ENCODE data around the gene DUSP3. TPM values are rescaled to one million over a fixed set of nuclear protein-coding genes. Genes with fewer than 3 reads are reported as not detected.

The DUSP3 gene
- total RNA-seq, 2 donors from 2014 or later, result 15.2 to 24.8 TPM

DNA sequence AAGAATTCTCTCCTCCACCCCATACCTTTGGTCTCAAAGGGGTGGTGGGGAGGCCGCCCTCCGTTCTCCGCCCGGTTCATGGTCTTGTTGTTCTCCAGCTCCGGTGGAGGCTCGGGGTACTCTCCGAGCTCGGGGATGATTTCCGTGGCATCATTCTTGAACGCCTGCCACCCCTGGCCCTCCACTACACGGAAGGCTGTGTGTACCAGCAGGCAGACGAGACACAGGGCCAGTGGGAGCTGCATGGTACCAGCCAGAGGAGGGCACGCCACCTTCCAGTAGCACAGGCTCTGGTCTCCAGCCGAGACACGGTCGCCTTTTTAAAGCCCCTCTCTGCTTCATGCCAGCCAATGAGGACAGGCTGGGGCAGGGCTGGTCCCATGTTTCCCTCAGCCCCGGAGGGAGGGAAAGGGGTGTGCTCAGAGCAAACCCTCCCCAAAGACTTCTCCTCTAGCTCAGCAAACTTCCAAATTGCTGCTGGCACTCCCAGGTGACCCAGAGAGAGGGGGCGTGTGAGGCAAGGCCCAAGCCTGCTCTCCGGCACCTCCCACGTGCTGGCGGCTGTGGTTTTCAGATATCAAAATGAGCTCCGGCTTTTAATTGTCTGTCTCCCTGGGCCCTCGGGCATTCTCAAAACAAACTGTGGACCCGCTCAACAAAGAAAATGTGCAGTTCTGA, 20.1 kb downstream of the DUSP3 start, which contains the start of gene SOST:
Gene SOST, minus strand, starts transcription at position 295 of the 678 bp plus-strand sequence. Its CDS starts 50 bp downstream, at position 245.
- H3K9me3 Mint-ChIP-seq, result no peaks in the 10 kb centered on the region
- H3K36me3 Mint-ChIP-seq, result no peaks in the 10 kb centered on the region
- ATAC-seq (no peak), DNase-seq (ENCODE audit: low spot score in 2 of 2) (no peak)
- peak within 1 kb of the TSS in 1 of 2 donors; percentile 22 for H3K27ac Mint-ChIP-seq

DNA sequence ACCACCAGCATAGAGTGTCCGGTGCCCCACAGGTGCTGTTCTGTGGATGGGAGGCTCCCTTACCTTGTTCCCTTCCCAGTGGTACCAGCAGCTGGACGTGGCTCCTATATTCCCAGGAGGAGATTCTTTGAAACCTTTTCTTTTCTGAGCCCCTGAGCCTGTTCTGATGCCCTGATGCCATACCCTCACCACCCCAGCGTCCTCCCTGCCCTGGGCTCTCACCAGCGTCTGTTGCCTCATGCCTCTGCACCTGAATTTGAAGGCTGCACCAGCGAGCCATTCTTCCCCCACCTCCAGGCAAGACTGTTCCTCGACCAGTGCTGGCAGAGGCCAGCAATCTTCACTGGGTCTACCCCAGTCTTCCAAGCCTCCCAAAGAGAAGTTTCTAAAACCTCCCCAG, 20.7 kb downstream of the DUSP3 start:
- no peak for DNase-seq (ENCODE audit: low spot score in 2 of 2)
- H3K27ac Mint-ChIP-seq, result no peak overlapping the region
- no peaks in the 10 kb centered on the region for H3K9me3 Mint-ChIP-seq
- ATAC-seq, result no peak
- H3K36me3 Mint-ChIP-seq, result no peaks in the 10 kb centered on the region

DNA sequence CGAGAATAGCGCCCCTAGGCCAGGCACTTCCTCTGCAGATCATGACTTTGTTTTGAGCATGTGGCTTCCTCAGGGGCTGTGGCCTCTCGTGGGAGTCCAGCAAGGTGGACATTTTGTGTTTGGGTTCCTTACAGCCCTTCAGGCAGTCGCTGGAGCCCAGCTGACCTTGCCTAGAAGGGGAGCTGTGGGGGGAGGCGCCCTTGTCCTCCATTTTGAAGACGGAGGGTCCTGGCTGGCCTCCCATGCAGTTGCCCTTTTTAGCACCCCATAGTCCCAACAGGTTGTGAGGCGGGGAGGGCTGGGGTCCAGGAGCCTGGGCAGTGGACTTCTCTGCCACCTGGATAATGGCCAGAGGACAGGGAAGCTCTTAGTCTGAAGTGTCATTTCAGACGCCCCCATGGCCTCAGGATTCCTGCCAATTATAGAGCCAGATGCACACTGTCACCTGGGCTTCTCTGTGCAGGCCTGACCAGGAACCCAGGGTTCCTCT, 21.6 kb downstream of the DUSP3 start:
- Mint-ChIP-seq H3K36me3 (no peaks in the 10 kb centered on the region), H3K27ac (no peak overlapping the region), H3K9me3 (no peaks in the 10 kb centered on the region)
- ATAC-seq (no peak), DNase-seq (ENCODE audit: low spot score in 2 of 2) (no peak)

DNA sequence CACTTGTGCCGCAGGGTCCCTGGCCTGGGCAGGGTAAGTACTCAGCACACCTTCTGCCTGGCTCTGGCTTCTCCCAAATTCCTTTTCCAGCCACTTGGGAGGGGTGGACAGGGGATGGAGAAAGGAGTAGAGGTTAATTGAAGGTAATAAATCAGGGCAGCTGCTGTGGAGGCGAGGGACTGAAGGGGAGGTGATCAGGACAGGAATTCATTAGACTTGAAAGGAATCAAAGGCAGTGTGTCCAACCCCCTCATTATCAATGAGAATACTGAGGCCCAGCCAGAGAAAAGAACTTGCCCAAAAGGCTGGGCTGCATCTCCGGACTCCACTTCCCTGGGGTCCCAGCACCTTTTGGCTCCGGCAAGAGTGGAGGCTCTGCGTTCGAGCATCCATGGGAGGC, 22.6 kb downstream of the DUSP3 start:
- Mint-ChIP-seq H3K9me3 (no peaks in the 10 kb centered on the region), H3K27ac (no peak overlapping the region), H3K36me3 (no peaks in the 10 kb centered on the region)
- ATAC-seq (no peak), DNase-seq (ENCODE audit: low spot score in 2 of 2) (no peak)

DNA sequence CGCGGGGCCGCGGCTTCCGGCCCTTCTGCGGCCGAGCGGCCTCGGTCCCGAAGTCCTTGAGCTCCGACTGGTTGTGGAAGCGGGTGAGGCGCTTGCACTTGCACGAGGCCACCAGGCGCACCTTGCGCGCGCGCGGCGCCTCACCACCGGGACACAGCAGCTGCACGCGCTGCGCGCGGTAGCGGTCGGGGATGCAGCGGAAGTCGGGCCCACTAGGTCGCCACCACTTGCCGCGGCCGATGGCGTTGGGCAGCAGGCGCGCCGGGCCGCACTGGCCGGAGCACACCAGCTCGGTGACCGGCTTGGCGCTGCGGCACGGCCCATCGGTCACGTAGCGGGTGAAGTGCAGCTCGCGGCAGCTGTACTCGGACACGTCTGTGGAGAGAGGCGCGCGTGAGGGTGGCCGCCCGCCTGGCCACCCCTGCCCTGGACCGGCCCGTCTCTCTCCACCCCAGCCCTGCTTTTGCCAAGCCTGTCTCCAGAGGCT, 23.3 kb downstream of the DUSP3 start:
- H3K36me3 Mint-ChIP-seq, result no peaks in the 10 kb centered on the region
- DNase-seq (ENCODE audit: low spot score in 2 of 2) (peak in 1 of 2 donors; percentile 45), ATAC-seq (peak in 1 of 2 donors; percentile 51)
- no peaks in the 10 kb centered on the region for H3K9me3 Mint-ChIP-seq
- H3K27ac Mint-ChIP-seq, result no peak overlapping the region

DNA sequence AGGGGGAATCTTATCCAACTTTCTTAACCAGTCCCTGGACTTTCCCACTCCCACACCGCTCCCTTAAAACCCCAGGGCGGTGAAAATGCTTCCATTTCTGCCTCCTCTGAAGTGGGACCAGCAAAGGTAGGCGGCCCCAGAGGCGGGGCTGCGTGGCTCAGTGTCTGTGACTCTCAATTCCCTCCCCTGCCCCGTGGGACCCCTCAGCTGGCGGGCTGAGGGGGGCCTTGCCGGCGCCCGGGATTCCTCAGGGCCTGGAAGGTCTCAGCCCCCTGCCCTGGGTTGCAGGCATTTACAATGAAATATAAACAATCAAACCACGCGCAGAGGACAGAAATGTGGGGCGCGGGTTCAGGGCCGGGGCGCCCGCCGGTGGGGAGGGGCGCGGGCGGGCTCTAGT, 23.8 kb downstream of the DUSP3 start:
- H3K27ac Mint-ChIP-seq, result no peak overlapping the region
- no peak for ATAC-seq
- DNase-seq (ENCODE audit: low spot score in 2 of 2), result no peak
- H3K9me3 Mint-ChIP-seq, result no peaks in the 10 kb centered on the region
- H3K36me3 Mint-ChIP-seq, result no peaks in the 10 kb centered on the region

DNA sequence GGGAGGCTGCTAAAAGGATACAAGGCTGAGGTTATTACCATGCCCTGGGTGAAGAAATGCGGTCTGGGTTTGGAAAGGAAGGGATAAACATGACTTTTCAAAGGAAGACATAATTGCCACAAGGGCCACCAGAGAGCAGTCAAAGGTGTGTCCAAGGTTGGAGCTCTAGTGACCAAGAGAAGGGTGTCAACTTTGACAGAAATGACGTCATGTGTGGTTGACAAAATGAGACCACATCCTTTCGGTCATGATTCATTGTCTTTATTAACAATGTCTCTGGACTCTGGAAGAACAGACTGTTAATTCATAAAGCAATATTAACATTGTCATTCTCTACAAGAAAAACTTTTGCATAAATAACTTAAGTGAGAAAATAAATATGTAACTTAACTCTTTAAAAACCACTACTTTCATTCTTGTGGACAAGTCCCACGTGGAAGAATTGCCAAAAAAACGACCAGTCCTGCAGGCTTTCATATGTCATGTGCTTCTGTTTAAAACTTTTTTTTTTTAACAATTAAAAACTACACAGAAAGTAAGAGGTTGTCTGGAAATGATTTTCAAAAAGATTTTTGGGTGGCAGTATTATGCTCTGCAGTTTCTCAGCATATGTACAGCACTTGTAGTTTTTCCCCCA, 25.2 kb downstream of the DUSP3 start:
- Mint-ChIP-seq H3K36me3 (no peaks in the 10 kb centered on the region), H3K9me3 (no peaks in the 10 kb centered on the region)
- DNase-seq (ENCODE audit: low spot score in 2 of 2), result no peak

DNA sequence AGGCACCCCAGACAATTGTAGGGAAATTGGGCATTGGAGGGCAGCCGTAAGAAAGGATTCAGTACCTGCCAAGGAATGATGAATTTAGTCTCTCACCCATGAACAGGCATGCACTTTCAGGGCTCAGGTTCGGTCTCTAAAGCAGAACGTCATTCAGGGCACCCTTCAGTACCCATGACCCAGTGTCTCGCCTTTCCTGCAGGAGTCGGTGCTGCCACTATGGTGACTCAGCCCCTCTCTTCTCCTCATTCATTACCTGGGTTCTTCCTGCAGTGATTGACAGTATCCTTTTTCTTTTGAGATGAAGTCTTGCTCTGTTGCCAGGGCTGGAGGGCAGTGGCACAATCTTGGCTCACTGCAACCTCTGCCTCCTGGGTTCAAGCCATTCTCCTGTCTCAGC, 28.6 kb downstream of the DUSP3 start:
- ATAC-seq (no peak), DNase-seq (ENCODE audit: low spot score in 2 of 2) (no peak)
- H3K36me3 Mint-ChIP-seq, result no peaks in the 10 kb centered on the region
- H3K9me3 Mint-ChIP-seq, result no peaks in the 10 kb centered on the region
- H3K27ac Mint-ChIP-seq, result peak overlapping the region in 1 of 2 donors; percentile 44

More for the DNA sequence above, 25.2 kb downstream of the DUSP3 start:
- peak in 1 of 2 donors; percentile 69 for ATAC-seq
- no peak overlapping the region for H3K27ac Mint-ChIP-seq

DNA sequence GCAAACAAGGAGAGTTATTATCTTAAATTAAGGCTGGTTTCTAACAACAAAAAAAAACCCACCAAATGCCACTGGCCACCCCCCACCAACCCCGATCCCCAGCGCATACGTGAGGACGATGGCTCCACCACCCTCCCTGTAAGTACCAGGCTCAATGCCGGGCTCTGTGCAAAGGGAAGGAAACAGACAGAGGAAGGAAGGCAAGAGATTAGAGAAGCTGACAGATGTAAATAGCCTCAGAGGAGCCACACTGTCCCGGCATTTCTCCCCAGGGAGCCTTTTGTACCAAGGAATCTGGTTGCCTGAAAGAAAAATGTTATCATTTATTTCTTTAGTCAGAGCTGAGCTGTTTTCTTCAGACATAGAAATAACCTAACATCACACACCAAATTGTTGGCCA, 33.2 kb downstream of the DUSP3 start:
- no peak overlapping the region for H3K27ac Mint-ChIP-seq
- ATAC-seq, result no peak
- no peaks in the 10 kb centered on the region for H3K36me3 Mint-ChIP-seq
- H3K9me3 Mint-ChIP-seq, result no peaks in the 10 kb centered on the region
- DNase-seq (ENCODE audit: low spot score in 2 of 2), result no peak

DNA sequence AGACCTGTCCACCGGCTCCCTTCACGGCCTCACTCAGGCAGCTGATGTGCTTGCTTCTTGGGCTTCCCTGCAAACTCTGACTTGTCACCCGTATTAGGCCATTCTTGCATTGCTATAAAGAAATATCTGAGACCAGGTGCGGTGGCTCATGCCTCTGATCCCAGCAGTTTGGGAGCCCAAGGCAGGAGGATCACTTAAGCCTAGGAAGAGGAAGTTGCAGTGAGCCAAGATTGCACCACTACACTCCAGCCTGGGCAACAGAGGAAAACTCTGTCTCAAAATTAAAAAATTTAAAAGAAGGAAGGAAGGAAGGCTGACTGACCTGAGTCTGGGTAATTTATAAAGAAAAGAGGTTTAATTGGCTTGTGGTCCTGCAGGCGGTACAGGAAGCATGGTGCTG, 37.1 kb downstream of the DUSP3 start:
- Mint-ChIP-seq H3K36me3 (no peaks in the 10 kb centered on the region), H3K27ac (no peak overlapping the region), H3K9me3 (no peaks in the 10 kb centered on the region)
- no peak for DNase-seq (ENCODE audit: low spot score in 2 of 2)
- no peak for ATAC-seq

DNA sequence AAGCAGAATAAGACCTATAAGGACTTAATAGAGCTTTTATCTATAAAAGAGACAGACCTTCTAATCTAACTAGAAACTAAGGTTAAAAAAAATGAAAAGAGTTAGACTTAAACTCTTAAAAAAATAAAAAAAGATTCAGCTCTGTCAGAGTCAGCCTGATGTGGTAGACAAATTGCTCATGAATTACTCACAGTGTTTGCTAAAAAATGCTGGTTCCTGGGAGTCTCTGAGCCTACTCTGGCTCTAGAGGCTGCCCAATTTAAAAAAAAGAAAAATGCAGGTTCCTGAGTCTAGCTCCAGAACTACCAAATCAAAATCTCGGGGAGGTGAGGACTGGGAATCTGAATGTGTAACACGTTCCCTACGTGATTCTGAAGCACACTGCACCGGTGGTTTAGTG, 38.2 kb downstream of the DUSP3 start:
- Mint-ChIP-seq H3K9me3 (no peaks in the 10 kb centered on the region), H3K27ac (no peak overlapping the region)

DNA sequence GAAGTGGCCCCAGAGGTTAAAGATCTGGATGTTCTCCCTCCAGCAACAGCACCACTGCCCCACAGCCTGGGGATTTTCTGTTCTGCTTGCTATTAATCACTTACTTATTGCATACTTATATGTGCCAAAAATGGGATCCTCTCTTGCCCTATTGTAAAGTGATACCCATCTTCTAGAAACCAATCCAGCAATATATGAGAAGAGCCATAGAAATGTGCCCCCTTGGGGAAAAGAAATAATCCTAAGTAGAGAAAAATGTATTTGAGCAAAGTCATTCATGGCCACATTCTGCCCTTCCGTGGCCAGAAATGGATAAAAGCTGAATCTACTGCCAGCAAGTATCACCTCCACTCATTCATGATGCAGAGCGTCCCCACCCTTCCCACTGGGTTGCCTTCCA, 41.1 kb downstream of the DUSP3 start:
- no peak overlapping the region for H3K27ac Mint-ChIP-seq
- no peaks in the 10 kb centered on the region for H3K36me3 Mint-ChIP-seq
- no peak for ATAC-seq
- no peaks in the 10 kb centered on the region for H3K9me3 Mint-ChIP-seq
- DNase-seq (ENCODE audit: low spot score in 2 of 2), result no peak

More for the DNA sequence above, 38.2 kb downstream of the DUSP3 start:
- DNase-seq (ENCODE audit: low spot score in 2 of 2) (no peak), ATAC-seq (no peak)
- no peaks in the 10 kb centered on the region for H3K36me3 Mint-ChIP-seq

DNA sequence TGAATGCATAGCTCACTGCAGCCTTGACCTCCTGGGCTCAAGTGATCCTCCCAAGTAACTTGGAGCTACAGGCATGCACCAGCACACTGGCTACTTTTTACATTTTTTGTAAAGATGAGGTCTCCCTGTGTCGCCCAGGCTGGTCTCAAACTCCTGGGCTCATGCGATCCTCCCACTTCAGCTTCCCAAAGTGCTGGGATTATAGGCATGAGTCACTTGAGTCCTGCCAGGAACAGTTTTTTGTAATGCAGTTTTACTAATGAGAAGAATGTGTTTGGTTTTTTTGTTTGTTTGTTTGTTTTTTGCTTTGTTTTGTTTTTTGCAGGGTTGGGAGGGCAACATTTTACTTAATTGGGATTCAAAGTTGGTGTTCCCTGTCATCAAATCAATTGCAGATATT, 42.4 kb downstream of the DUSP3 start:
- Mint-ChIP-seq H3K36me3 (no peaks in the 10 kb centered on the region), H3K9me3 (no peaks in the 10 kb centered on the region), H3K27ac (no peak overlapping the region)
- ATAC-seq (no peak), DNase-seq (ENCODE audit: low spot score in 2 of 2) (no peak)

DNA sequence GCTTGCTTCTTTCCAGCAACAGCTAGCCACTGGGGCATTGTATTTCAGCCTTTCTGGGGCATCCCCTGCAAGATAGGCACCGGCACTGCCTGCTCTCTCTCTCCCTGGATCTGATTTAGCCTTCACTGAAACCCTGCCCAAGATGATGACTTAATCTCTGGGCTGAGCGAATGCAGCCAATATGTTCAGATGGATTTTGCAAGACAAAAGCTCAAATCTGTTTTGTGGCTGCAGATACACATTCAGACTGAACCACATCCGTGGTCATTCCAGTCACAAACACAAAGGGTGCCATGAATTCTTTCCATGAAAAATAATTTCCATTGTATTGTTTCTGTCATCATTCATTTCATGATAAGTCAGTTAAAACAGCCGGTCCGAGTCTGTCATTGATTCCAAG, 44.4 kb downstream of the DUSP3 start:
- H3K27ac Mint-ChIP-seq, result no peak overlapping the region
- no peak for DNase-seq (ENCODE audit: low spot score in 2 of 2)
- ATAC-seq, result no peak
- no peaks in the 10 kb centered on the region for H3K36me3 Mint-ChIP-seq
- H3K9me3 Mint-ChIP-seq, result no peaks in the 10 kb centered on the region

DNA sequence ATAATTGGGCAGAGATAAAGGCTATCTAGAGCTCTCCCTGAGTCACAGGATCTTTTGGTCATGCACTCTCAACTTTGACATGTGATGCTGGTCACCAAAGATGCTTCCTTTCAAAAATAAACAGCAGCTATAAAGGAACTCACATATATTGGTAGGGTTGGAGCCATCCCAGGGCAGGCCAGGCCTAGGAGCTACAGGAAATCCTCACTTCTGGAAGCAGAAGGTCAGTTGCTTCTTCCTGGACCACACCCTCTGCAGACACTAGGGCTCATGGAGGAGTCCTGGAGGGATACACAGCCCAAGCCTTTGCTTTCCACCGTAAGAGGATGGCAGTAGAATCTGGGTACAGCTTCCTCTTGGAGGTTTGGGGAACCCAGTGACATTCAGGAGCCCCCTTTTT, 44.8 kb downstream of the DUSP3 start:
- no peaks in the 10 kb centered on the region for H3K36me3 Mint-ChIP-seq
- DNase-seq (ENCODE audit: low spot score in 2 of 2) (no peak), ATAC-seq (no peak)
- H3K27ac Mint-ChIP-seq, result no peak overlapping the region
- H3K9me3 Mint-ChIP-seq, result no peaks in the 10 kb centered on the region

DNA sequence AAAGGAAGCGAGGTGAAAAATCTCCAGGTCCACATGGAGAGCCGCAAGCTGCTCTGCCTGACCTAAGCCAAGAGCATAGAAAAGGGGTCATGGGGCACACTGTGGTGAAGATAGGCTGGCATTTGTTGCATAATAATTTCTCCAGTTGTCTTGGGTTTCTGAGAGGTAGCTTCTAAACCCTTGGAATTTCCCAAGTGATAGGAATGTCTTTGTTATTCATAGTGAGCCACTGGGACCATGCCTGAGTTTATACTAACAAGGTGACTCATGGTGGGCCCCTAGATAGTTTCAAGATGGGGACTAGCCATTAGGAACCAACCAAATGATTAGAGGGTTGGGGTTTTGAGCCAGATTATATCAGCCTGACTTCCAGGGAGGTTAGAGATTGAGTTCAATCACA, 45.8 kb downstream of the DUSP3 start:
- no peak for ATAC-seq
- DNase-seq (ENCODE audit: low spot score in 2 of 2), result no peak
- no peaks in the 10 kb centered on the region for H3K9me3 Mint-ChIP-seq
- no peak overlapping the region for H3K27ac Mint-ChIP-seq
- H3K36me3 Mint-ChIP-seq, result no peaks in the 10 kb centered on the region

DNA sequence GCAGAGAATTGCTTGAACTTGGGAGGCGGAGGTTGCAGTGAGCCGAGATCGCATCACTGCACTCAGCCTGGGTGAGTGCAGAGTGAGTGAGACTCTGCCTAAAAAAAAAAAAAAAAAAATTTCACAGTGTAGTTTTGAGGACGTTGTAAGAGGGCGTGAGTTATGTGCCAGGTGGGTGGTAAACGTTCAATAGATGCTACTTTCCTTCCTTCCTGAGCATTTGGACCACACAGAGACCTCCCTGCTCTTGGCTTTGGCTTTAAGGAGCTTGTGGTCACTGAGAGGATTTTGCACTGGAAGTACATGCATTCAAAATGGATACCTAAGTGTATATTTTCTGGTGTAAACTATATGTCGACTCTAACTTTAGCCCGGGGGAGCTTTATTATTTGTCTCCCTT, 50.7 kb downstream of the DUSP3 start:
- ATAC-seq (no peak), DNase-seq (ENCODE audit: low spot score in 2 of 2) (no peak)
- Mint-ChIP-seq H3K27ac (no peak overlapping the region), H3K36me3 (no peaks in the 10 kb centered on the region), H3K9me3 (no peaks in the 10 kb centered on the region)
